ENCODE measurements around the gene PNPLA6. TPM values are rescaled to one million over a fixed set of nuclear protein-coding genes. Genes with fewer than 3 reads are reported as not detected.

The PNPLA6 gene
- total RNA-seq, 4 donors from 2014 or later, result 181 to 296 (median 234) TPM

- Histone ChIP-seq H3K27me3 (no peaks in the 10 kb centered on the region), H3K4me1 (peaks cover 3 to 7% (median 6%) of the 10 kb centered on the region in 4 donors), H3K27ac (no peak overlapping the region), H3K4me3 (no peak overlapping the region), H3K9me3 (no peaks in the 10 kb centered on the region), H3K36me3 (peaks cover 0 to 70% (median 0%) of the 10 kb centered on the region in 3 donors)
- no peak for DNase-seq
- no peak for TF ChIP-seq CTCF (IDR thresholded peaks at IDR 0.05)
- TF ChIP-seq POLR2A (IDR thresholded peaks at IDR 0.05), result no peak
Observed at GRCh38 chr19:7539827-7540425, 4.4 kb downstream of the PNPLA6 start.

GRCh38 chr19:7540761-7541474, 5.4 kb downstream of the PNPLA6 start:
- peaks cover 3 to 12% (median 6%) of the 10 kb centered on the region in 4 donors for H3K4me1 ChIP-seq
- peaks cover 0 to 70% (median 0%) of the 10 kb centered on the region in 3 donors for H3K36me3 ChIP-seq
- TF ChIP-seq CTCF (IDR thresholded peaks at IDR 0.05) (no peak), POLR2A (IDR thresholded peaks at IDR 0.05) (no peak)
- H3K27me3 ChIP-seq, result no peaks in the 10 kb centered on the region
- DNase-seq, result no peak
- H3K4me3 ChIP-seq, result no peak overlapping the region
- H3K27ac ChIP-seq, result no peak overlapping the region
- H3K9me3 ChIP-seq, result no peaks in the 10 kb centered on the region

- peaks cover 0 to 70% (median 0%) of the 10 kb centered on the region in 3 donors for H3K36me3 ChIP-seq
- no peak for DNase-seq
- TF ChIP-seq CTCF (IDR thresholded peaks at IDR 0.05), result no peak
- TF ChIP-seq POLR2A (IDR thresholded peaks at IDR 0.05), result no peak
Observed at GRCh38 chr19:7541475-7541824, 5.9 kb downstream of the PNPLA6 start.

GRCh38 chr19:7541828-7542443, 6.4 kb downstream of the PNPLA6 start:
- Histone ChIP-seq H3K36me3 (peaks cover 0 to 70% (median 0%) of the 10 kb centered on the region in 3 donors), H3K4me1 (peaks cover 0 to 5% (median 0%) of the 10 kb centered on the region in 4 donors)

More at GRCh38 chr19:7541475-7541824, 5.9 kb downstream of the PNPLA6 start:
- no peak overlapping the region for H3K4me3 ChIP-seq
- no peaks in the 10 kb centered on the region for H3K9me3 ChIP-seq
- H3K4me1 ChIP-seq, result peaks cover under 1 to 6% (median 1%) of the 10 kb centered on the region in 4 donors
- no peaks in the 10 kb centered on the region for H3K27me3 ChIP-seq
- no peak overlapping the region for H3K27ac ChIP-seq

More at GRCh38 chr19:7541828-7542443, 6.4 kb downstream of the PNPLA6 start:
- TF ChIP-seq POLR2A (IDR thresholded peaks at IDR 0.05) (no peak), CTCF (IDR thresholded peaks at IDR 0.05) (no peak)
- Histone ChIP-seq H3K27ac (no peak overlapping the region), H3K27me3 (no peaks in the 10 kb centered on the region), H3K4me3 (no peak overlapping the region), H3K9me3 (no peaks in the 10 kb centered on the region)
- no peak for DNase-seq
